ENCODE results near the gene GNAQ. TPM values are rescaled to one million over a fixed set of nuclear protein-coding genes. Genes with fewer than 3 reads are reported as not detected.
"Not testable (repeated sequence)": the region's sequence is repeated elsewhere in the genome, so short reads cannot be mapped to it uniquely, and the experiment has no call there.

GNAQ gene
- total RNA-seq, 1 experiment from 2014 or later, result 38.2 TPM

DNA sequence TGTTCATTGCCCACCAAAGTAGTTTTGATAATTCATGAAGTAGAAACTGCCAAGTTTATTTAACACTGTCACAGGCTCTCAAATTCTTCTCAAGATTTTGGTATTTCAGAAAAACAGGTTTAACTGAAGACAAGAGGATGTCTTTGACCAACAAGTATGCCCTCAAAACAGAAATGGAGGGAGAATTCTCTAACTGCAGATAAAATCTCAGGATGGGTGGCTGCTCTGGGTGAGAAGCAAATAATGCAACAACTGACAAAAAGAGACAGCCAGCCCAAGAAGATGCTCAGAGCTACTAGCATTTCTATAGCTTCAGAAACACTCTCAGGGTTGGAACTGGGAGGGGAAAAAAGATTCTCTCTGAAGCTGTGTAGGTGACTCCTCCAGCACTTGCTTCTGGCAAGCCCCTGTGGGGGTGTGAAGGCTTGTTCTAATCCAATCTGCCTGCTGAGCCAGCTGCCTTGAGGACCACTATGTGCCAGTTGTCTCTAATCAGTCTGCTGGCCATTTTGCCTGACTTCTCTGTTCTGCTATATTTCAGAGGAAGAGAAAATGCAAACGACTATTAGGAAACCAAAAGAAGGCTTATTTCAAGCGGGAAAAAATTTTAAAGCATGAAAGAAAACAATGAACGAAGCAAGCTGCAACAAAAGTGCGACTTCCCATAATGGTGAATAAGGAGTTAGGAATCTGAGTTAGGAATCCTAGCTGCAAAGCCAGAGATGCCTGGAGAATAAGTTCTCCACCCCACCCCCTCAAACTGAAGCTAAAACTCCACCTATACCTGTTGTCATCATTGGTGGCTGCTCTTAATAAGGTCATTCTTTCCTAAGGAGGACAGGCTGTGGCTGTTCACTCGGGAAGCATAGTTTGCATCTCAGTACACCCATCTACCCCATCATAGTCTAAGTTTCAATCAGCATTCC, 147.5 kb downstream of the GNAQ start:
- Mint-ChIP-seq H3K4me1 (ENCODE audit: insufficient read depth, unreplicated experiment) (peaks cover 23% of the 10 kb centered on the region), H3K4me3 (ENCODE audit: unreplicated experiment) (peak overlapping the region; percentile 36), H3K36me3 (ENCODE audit: insufficient read depth, unreplicated experiment) (peaks cover 7% of the 10 kb centered on the region), H3K9me3 (ENCODE audit: unreplicated experiment) (no peaks in the 10 kb centered on the region), H3K27me3 (ENCODE audit: insufficient read depth, unreplicated experiment) (no peaks in the 10 kb centered on the region), H3K27ac (ENCODE audit: low read depth, unreplicated experiment) (peak overlapping the region; percentile 74)
- TF ChIP-seq, protein P1, sequence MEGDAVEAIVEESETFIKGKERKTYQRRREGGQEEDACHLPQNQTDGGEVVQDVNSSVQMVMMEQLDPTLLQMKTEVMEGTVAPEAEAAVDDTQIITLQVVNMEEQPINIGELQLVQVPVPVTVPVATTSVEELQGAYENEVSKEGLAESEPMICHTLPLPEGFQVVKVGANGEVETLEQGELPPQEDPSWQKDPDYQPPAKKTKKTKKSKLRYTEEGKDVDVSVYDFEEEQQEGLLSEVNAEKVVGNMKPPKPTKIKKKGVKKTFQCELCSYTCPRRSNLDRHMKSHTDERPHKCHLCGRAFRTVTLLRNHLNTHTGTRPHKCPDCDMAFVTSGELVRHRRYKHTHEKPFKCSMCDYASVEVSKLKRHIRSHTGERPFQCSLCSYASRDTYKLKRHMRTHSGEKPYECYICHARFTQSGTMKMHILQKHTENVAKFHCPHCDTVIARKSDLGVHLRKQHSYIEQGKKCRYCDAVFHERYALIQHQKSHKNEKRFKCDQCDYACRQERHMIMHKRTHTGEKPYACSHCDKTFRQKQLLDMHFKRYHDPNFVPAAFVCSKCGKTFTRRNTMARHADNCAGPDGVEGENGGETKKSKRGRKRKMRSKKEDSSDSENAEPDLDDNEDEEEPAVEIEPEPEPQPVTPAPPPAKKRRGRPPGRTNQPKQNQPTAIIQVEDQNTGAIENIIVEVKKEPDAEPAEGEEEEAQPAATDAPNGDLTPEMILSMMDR (IDR thresholded peaks at IDR 0.05; ENCODE audit: unreplicated experiment), result no peak
- intact Hi-C loops (cut with micrococcal nuclease), result no loop called here
- POLR2A ChIA-PET, result interaction anchor here (0.9 to 1.3 kb wide), 5 partner anchors 13 to 148 kb away, joined by 3 to 5 read pairs (median 3); partner anchors contain the start of gene GNAQ
- CTCF ChIA-PET, result interaction anchor here (0.5 to 0.8 kb wide), 2 partner anchors 24 to 467 kb away, joined by 3 to 4 read pairs; no protein-coding TSS in a partner anchor
- peak; percentile 46 for DNase-seq (ENCODE audit: unreplicated experiment)
- BruUV-seq (replicated peaks), result no TSS peak

DNA sequence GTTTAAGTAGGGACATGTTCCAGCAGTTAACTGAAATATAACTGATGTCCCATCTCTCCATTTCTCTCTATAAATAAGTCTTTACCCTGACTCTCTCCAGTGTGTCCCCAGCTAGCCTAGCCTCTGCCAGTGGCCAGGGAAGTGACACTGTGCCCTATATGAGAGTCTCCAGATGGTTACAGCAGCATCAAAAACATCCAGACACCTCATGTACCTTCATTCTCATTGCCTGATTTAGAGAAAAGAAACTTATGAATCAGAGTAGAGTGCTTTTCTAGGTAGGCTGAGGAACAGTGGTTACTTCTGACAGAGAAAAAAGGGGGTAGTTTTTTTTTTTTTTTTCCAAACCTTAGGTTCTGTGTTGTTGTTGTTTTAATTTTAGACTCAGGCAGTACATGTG, 148.5 kb downstream of the GNAQ start:
- no peaks in the 10 kb centered on the region for H3K36me3 Mint-ChIP-seq (ENCODE audit: insufficient read depth, unreplicated experiment)
- no peaks in the 10 kb centered on the region for H3K27me3 Mint-ChIP-seq (ENCODE audit: insufficient read depth, unreplicated experiment)
- TF ChIP-seq, protein P1 (IDR thresholded peaks at IDR 0.05; ENCODE audit: unreplicated experiment), result no peak
- H3K9me3 Mint-ChIP-seq (ENCODE audit: unreplicated experiment), result no peaks in the 10 kb centered on the region
- POLR2A ChIA-PET, result no interaction called here
- intact Hi-C loops (cut with micrococcal nuclease), result no loop called here
- peaks cover 23% of the 10 kb centered on the region for H3K4me1 Mint-ChIP-seq (ENCODE audit: insufficient read depth, unreplicated experiment)
- H3K4me3 Mint-ChIP-seq (ENCODE audit: unreplicated experiment), result no peak overlapping the region
- H3K27ac Mint-ChIP-seq (ENCODE audit: low read depth, unreplicated experiment), result no peak overlapping the region
- DNase-seq (ENCODE audit: unreplicated experiment), result no peak
- BruUV-seq (replicated peaks), result no TSS peak
- CTCF ChIA-PET, result interaction anchor here (0.9 kb wide), 1 partner anchor 11 kb away, joined by 3 read pairs; no protein-coding TSS in a partner anchor

DNA sequence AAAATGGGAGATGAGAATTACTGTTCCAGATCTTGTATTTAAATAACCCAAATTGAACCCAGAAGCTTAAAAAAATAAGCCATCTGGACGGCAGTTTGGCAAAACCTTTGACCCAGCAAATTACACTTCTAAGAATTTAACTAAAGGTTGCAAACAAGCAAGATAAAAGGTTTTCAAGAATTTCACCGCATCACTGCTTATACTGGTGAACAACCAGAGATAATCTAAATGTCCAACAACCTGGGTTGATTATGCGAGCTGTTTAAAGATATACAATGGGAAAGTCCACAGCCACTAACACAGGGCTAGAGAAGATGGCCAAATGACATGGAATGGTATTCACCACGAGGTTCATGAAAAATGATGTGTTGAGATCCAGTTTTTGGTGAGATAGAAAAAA, 149.3 kb downstream of the GNAQ start:
- H3K4me3 Mint-ChIP-seq (ENCODE audit: unreplicated experiment), result no peak overlapping the region
- TF ChIP-seq, protein P1 (IDR thresholded peaks at IDR 0.05; ENCODE audit: unreplicated experiment), result no peak
- intact Hi-C loops (cut with micrococcal nuclease), result no loop called here
- no peaks in the 10 kb centered on the region for H3K36me3 Mint-ChIP-seq (ENCODE audit: insufficient read depth, unreplicated experiment)
- peaks cover 29% of the 10 kb centered on the region for H3K4me1 Mint-ChIP-seq (ENCODE audit: insufficient read depth, unreplicated experiment)
- H3K27ac Mint-ChIP-seq (ENCODE audit: low read depth, unreplicated experiment), result no peak overlapping the region
- ChIA-PET POLR2A (interaction anchor here (0.9 to 1.0 kb wide), 2 partner anchors 8 to 14 kb away, joined by 3 to 4 read pairs; no protein-coding TSS in a partner anchor), CTCF (interaction anchor here (0.6 to 1.7 kb wide), 2 partner anchors 153 to 235 kb away, joined by 3 to 9 read pairs; no protein-coding TSS in a partner anchor)
- no peaks in the 10 kb centered on the region for H3K9me3 Mint-ChIP-seq (ENCODE audit: unreplicated experiment)
- no peak for DNase-seq (ENCODE audit: unreplicated experiment)
- no peaks in the 10 kb centered on the region for H3K27me3 Mint-ChIP-seq (ENCODE audit: insufficient read depth, unreplicated experiment)
- no TSS peak for BruUV-seq (replicated peaks)

DNA sequence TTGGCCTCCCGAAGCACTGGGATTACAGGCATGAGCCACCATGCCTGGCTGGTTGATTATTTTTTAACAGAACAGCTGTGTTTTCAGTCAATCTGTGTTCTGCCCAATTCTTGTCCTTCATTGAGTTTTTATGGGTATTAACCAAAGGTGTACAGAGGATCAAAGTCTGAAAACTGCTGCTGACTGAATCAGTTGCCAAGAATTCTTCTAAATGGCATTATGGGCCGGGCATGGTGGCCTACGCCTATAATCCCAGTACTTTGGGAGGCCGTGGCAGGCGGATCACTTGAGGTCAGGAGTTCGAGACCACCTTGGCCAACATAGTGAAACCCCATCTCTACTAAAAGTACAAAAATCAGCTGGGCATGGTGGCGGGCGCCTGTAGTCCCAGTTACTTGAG, 150.0 kb downstream of the GNAQ start:
- not testable (repeated sequence) for DNase-seq (ENCODE audit: unreplicated experiment)

More for the DNA sequence above, 150.0 kb downstream of the GNAQ start:
- H3K27ac Mint-ChIP-seq (ENCODE audit: low read depth, unreplicated experiment); H3K27me3 Mint-ChIP-seq (ENCODE audit: insufficient read depth, unreplicated experiment); intact Hi-C loops (cut with micrococcal nuclease); BruUV-seq (replicated peaks); H3K4me3 Mint-ChIP-seq (ENCODE audit: unreplicated experiment); H3K36me3 Mint-ChIP-seq (ENCODE audit: insufficient read depth, unreplicated experiment); H3K9me3 Mint-ChIP-seq (ENCODE audit: unreplicated experiment): not testable (repeated sequence)
- H3K4me1 Mint-ChIP-seq (ENCODE audit: insufficient read depth, unreplicated experiment), result peaks cover 29% of the 10 kb centered on the region
- ChIA-PET POLR2A (interaction anchor here (0.5 to 1.0 kb wide), 3 partner anchors 8 to 251 kb away, joined by 3 to 4 read pairs (median 4); no protein-coding TSS in a partner anchor), CTCF (interaction anchor here (0.6 to 1.7 kb wide), 3 partner anchors 15 to 235 kb away, joined by 3 to 9 read pairs (median 3); no protein-coding TSS in a partner anchor)

Data from MCF 10A (cell line).